PC-3 (cell line): ENCODE measurements around the gene SHROOM4. TPM values are rescaled to one million over a fixed set of nuclear protein-coding genes. Genes with fewer than 3 reads are reported as not detected.

Source experiments
- ATAC-seq: fragments of 200-7000 bp; cut with Tn5 transposase; 2 replicates; pipeline ENCODE4 v1.9.1; 2020; ENCODE audit warnings: mild to moderate bottlenecking, moderate library complexity
- BruUV-seq: library from RNA; stranded (reverse); fragments of 400-500 nt; replicated peaks from 2 replicates; lab custom pipeline; 2021; lab: Mats Ljungman, UMichigan
- CTCF ChIA-PET: fragments of 300-600 bp; sonication (Branson Sonifier 250); formaldehyde crosslinking; loops from one replicate; lab custom pipeline; 2022; ENCODE audit warnings: antibody characterized with exemption; lab: Charles Lee
- POLR2A ChIA-PET: fragments of 300-600 bp; sonication (Branson Sonifier 250); formaldehyde crosslinking; loops from one replicate; lab custom pipeline; 2022; ENCODE audit warnings: antibody characterized with exemption; ENCODE audit not compliant: unreplicated experiment; lab: Charles Lee
- DNase-seq: peaks from one replicate; pipeline ENCODE4 v3.0.0-alpha.2; 2015
- H2AFZ ChIP-seq: fragments of 300-600 bp; sonication (generic); 2 replicates; pipeline ENCODE4 v1.6.0; 2016; ENCODE audit warnings: antibody characterized with exemption, low read length
- H3F3A ChIP-seq: fragments of 300-600 bp; sonication (generic); one replicate; pipeline ENCODE4 v1.6.0; 2017; ENCODE audit warnings: antibody characterized with exemption, low read length, control low read depth, mild to moderate bottlenecking; ENCODE audit not compliant: unreplicated experiment
- H3K27ac ChIP-seq: fragments of 300-600 bp; sonication (generic); 2 replicates; pipeline ENCODE4 v1.5.1; 2016; ENCODE audit warnings: mild to moderate bottlenecking, low read length
- H3K27me3 ChIP-seq: fragments of 300-600 bp; sonication (generic); 2 replicates; pipeline ENCODE4 v1.6.1; 2016; ENCODE audit warnings: low read length, mixed read lengths
- H3K36me3 ChIP-seq: fragments of 300-600 bp; sonication (generic); 2 replicates; pipeline ENCODE4 v1.6.1; 2016; ENCODE audit warnings: low read depth, mixed run types, low read length, mixed read lengths
- H3K4me1 ChIP-seq: fragments of 300-600 bp; sonication (generic); 2 replicates; pipeline ENCODE4 v1.5.1; 2016; ENCODE audit warnings: low read length; ENCODE audit not compliant: insufficient read depth
- H3K4me2 ChIP-seq: fragments of 300-600 bp; sonication (generic); 2 replicates; pipeline ENCODE4 v1.6.0; 2016; ENCODE audit warnings: low read length
- H3K4me3 ChIP-seq: fragments of 300-600 bp; sonication (generic); 2 replicates; pipeline ENCODE4 v1.5.1; 2016; ENCODE audit warnings: mild to moderate bottlenecking, low read length, mixed read lengths
- H3K79me2 ChIP-seq: fragments of 300-600 bp; sonication (generic); 2 replicates; pipeline ENCODE4 v1.6.1; 2017; ENCODE audit warnings: low read length, mixed read lengths
- H3K9ac ChIP-seq: fragments of 300-600 bp; sonication (generic); 2 replicates; pipeline ENCODE4 v1.6.0; 2016; ENCODE audit warnings: mild to moderate bottlenecking, low read length
- H3K9me2 ChIP-seq: fragments of 300-600 bp; sonication (generic); replicated peaks from 2 replicates; pipeline ENCODE4 v1.6.1; 2016; ENCODE audit warnings: mixed run types, low read length, mixed read lengths
- H3K9me3 ChIP-seq: fragments of 300-600 bp; sonication (generic); 2 replicates; pipeline ENCODE4 v1.6.1; 2016; ENCODE audit warnings: low read length, mixed read lengths
- H4K20me1 ChIP-seq: fragments of 300-600 bp; sonication (generic); 2 replicates; pipeline ENCODE4 v1.6.1; 2016; ENCODE audit warnings: low read length, mixed read lengths
- CTCF ChIP-seq: fragments of 300-600 bp; sonication (generic); conservative IDR thresholded peaks from 2 replicates; pipeline ENCODE4 v1.5.1; 2017; ENCODE audit warnings: antibody characterized with exemption, low read depth, mild to moderate bottlenecking, low read length
- EZH2 ChIP-seq: fragments of 300-600 bp; sonication (generic); IDR thresholded peaks from one replicate; pipeline ENCODE4 v1.6.1; 2017; ENCODE audit warnings: antibody characterized with exemption, mild to moderate bottlenecking, low read length; ENCODE audit not compliant: unreplicated experiment
- EZH2phosphoT487 ChIP-seq: fragments of 300-600 bp; sonication (generic); IDR thresholded peaks from 2 replicates; pipeline ENCODE4 v1.6.1; 2018; ENCODE audit warnings: mild to moderate bottlenecking, antibody characterized with exemption, low read length, borderline replicate concordance
- intact Hi-C: fragments of 100-400 bp; cut with micrococcal nuclease; formaldehyde crosslinking; loops from 2 replicates; pipeline ENCODE4 v1.9.0; 2023
- total RNA-seq: library from RNA; depleted of rRNA; stranded (reverse); fragments of >200 nt; gene quantifications from 2 replicates; pipeline ENCODE4 v1.2.3, GENCODE V29; 2014

Gene SHROOM4
- total RNA-seq, 1 experiment from 2014 or later: not detected

- H3K4me2 ChIP-seq: peak overlapping the region; percentile 79
- H3F3A ChIP-seq: no peaks in the 10 kb centered on the region
- peak overlapping the region; percentile 59 for H3K4me3 ChIP-seq
- intact Hi-C loops: no loop called here
- H3K36me3 ChIP-seq: no peaks in the 10 kb centered on the region
- H2AFZ ChIP-seq: peak overlapping the region; percentile 76
- H3K27me3 ChIP-seq: 0 out of 2 replicates have a peak, but pooled peaks cover 4% of the 10 kb centered on the region
- no peaks in the 10 kb centered on the region for H3K4me1 ChIP-seq
- no TSS peak for BruUV-seq
- ChIA-PET CTCF (no interaction called here), POLR2A (no interaction called here)
- no peak overlapping the region for H3K9ac ChIP-seq
- no peak overlapping the region for H3K27ac ChIP-seq
- no peaks in the 10 kb centered on the region for H4K20me1 ChIP-seq
- DNase-seq (peak; percentile 5), ATAC-seq (no peak)
- no peaks in the 10 kb centered on the region for H3K9me3 ChIP-seq
- TF ChIP-seq CTCF: no peak
- no peak for TF ChIP-seq EZH2phosphoT487
- TF ChIP-seq EZH2: no peak
- no peaks in the 10 kb centered on the region for H3K9me2 ChIP-seq
- no peaks in the 10 kb centered on the region for H3K79me2 ChIP-seq
Observed at GRCh38 chrX:50812995-50813842, 775 bp downstream of the SHROOM4 start.

DNA sequence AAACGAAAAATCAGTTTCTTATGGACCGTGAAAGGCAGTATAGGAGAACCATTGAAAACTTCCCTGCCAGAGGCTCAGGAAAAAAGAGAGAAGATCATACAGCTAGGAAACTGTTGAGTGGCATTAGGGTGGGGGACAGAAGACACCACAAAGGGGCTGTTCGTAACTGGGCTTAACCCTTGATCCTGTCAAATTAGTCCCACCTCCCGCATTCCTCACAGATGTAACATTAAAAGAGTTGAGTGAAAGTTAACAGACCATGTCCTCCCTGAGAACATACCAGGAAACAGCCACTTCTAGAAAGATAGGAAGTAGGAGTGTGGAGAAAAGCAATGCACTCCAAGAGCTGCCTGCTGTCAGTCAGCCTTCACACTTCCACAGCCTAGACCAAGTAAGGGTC, 8.7 kb downstream of the SHROOM4 start:
- Histone ChIP-seq H3K9me3 (no peaks in the 10 kb centered on the region), H3K4me3 (no peak overlapping the region), H3K27me3 (no peaks in the 10 kb centered on the region), H3K9me2 (no peaks in the 10 kb centered on the region), H3K4me1 (no peaks in the 10 kb centered on the region), H2AFZ (no peak overlapping the region), H4K20me1 (no peaks in the 10 kb centered on the region), H3K79me2 (no peaks in the 10 kb centered on the region), H3K27ac (no peak overlapping the region), H3K36me3 (no peaks in the 10 kb centered on the region), H3K9ac (no peak overlapping the region), H3K4me2 (no peak overlapping the region), H3F3A (no peaks in the 10 kb centered on the region)
- POLR2A ChIA-PET: no interaction called here
- no TSS peak for BruUV-seq
- TF ChIP-seq CTCF: no peak
- no peak for TF ChIP-seq EZH2phosphoT487
- no peak for TF ChIP-seq EZH2
- DNase-seq (no peak), ATAC-seq (no peak)
- intact Hi-C loops: no loop called here
- CTCF ChIA-PET: no interaction called here

DNA sequence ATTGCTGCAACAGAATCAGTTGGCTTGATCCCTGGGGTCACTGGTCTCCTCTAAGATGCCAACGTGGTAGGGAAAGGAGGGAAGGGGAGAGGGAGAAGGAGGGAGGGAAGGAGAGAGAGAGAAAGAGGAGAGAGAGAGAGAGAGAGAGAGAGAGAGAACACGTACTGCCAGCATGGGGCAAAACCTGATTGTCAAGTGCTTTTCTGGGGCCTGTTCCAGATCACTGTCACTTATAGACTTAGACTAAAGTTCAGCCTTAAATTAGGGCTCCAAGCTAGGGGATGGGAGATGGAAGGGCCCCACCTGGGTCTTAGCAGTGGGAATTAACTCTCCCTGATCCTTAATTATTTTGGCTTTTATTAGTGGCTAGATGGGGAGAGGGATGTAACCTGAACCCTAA, 12.9 kb downstream of the SHROOM4 start:
- no peaks in the 10 kb centered on the region for H3K9me3 ChIP-seq
- ChIA-PET CTCF (no interaction called here), POLR2A (no interaction called here)
- no peaks in the 10 kb centered on the region for H3K79me2 ChIP-seq
- H3K27ac ChIP-seq: no peak overlapping the region
- H3K4me1 ChIP-seq: no peaks in the 10 kb centered on the region
- no peaks in the 10 kb centered on the region for H4K20me1 ChIP-seq
- intact Hi-C loops: no loop called here
- H3K27me3 ChIP-seq: no peaks in the 10 kb centered on the region
- DNase-seq (no peak), ATAC-seq (no peak)
- H3K4me2 ChIP-seq: no peak overlapping the region
- no peaks in the 10 kb centered on the region for H3K36me3 ChIP-seq
- H3K9ac ChIP-seq: no peak overlapping the region
- H3F3A ChIP-seq: no peaks in the 10 kb centered on the region
- no peaks in the 10 kb centered on the region for H3K9me2 ChIP-seq
- no TSS peak for BruUV-seq
- no peak overlapping the region for H3K4me3 ChIP-seq
- TF ChIP-seq EZH2phosphoT487 (no peak), CTCF (no peak), EZH2 (no peak)
- H2AFZ ChIP-seq: no peak overlapping the region
